ENCODE data around the gene IAPP. TPM values are rescaled to one million over a fixed set of nuclear protein-coding genes. Genes with fewer than 3 reads are reported as not detected.
A peak's percentile ranks its signal among the peaks of the same experiment; 100 is the strongest.

IAPP gene
- total and polyA plus RNA-seq, 2 experiments from 2014 or later = 0.32 TPM; not detected in 1

- Histone ChIP-seq H3K36me3 (ENCODE audit: insufficient read depth) (no peaks in the 10 kb centered on the region), H3K79me2 (replicated peaks; ENCODE audit: insufficient read depth) (no peaks in the 10 kb centered on the region), H3K27me3 (ENCODE audit: insufficient read depth) (no peaks in the 10 kb centered on the region), H4K20me1 (replicated peaks; ENCODE audit: insufficient read depth) (no peaks in the 10 kb centered on the region), H3K9me2 (ENCODE audit: insufficient read depth) (no peaks in the 10 kb centered on the region), H3F3A (replicated peaks; ENCODE audit: low read depth) (no peaks in the 10 kb centered on the region), H3K4me1 (ENCODE audit: insufficient read depth) (peaks cover 14% of the 10 kb centered on the region), H3K4me3 (no peak overlapping the region), H3K27ac (ENCODE audit: low read depth) (0 out of 2 replicates have a peak overlapping the region, but pooled peaks have one; percentile 3), H3K4me2 (no peak overlapping the region), H2AFZ (no peak overlapping the region)
- TF ChIP-seq POLR2AphosphoS5 (IDR thresholded peaks at IDR 0.05; ENCODE audit: low read depth) (no peak), CTCF (conservative IDR thresholded peaks at IDR 0.05; ENCODE audit: low read depth in 2 of 2) (no peak), ZNF331 (CRISPR knock-in tag; IDR thresholded peaks at IDR 0.05; ENCODE audit: low read depth) (no peak), CREB1 (CRISPR knock-in tag; IDR thresholded peaks at IDR 0.05; ENCODE audit: low read depth) (no peak), EZH2 (IDR thresholded peaks at IDR 0.05; ENCODE audit: low read depth, unreplicated experiment) (no peak), EZH2phosphoT487 (IDR thresholded peaks at IDR 0.05; ENCODE audit: unreplicated experiment) (no peak), STAT1 (IDR thresholded peaks at IDR 0.05; ENCODE audit: unreplicated experiment) (no peak), ZNF114 (CRISPR knock-in tag; IDR thresholded peaks at IDR 0.05) (no peak), REST (IDR thresholded peaks at IDR 0.05; ENCODE audit: unreplicated experiment) (no peak), JUNB (IDR thresholded peaks at IDR 0.05; ENCODE audit: unreplicated experiment) (no peak), NANOG (IDR thresholded peaks at IDR 0.05; ENCODE audit: borderline replicate concordance) (no peak), ZNF462 (CRISPR knock-in tag; IDR thresholded peaks at IDR 0.05) (no peak), ETS1 (IDR thresholded peaks at IDR 0.05) (no peak)
- H3K4me3 Mint-ChIP-seq = no peak overlapping the region
- H3K27me3 Mint-ChIP-seq (ENCODE audit: insufficient read depth, low read depth, poor library complexity) = no peaks in the 10 kb centered on the region
- H3K36me3 Mint-ChIP-seq (ENCODE audit: low read depth) = peaks cover 4% of the 10 kb centered on the region; the same call in 1 of the 3 replicates
- H3K4me1 Mint-ChIP-seq = peaks cover 28% of the 10 kb centered on the region
- ATAC-seq = no peak
- no peak for DNase-seq (ENCODE audit: low spot score)
- peaks cover 4% of the 10 kb centered on the region; the same call in 2 of the 3 replicates for H3K9me3 Mint-ChIP-seq
- no peak overlapping the region for H3K27ac Mint-ChIP-seq
Measured at GRCh38 chr12:21369141-21369980, 3.3 kb upstream of the IAPP start.
